HepG2 (cell line): ENCODE data around the gene TLK2. TPM values are rescaled to one million over a fixed set of nuclear protein-coding genes. Genes with fewer than 3 reads are reported as not detected.

Source experiments
- AGO2 ChIP-seq: fragments of 200-400 bp; formaldehyde crosslinking; optimal IDR thresholded peaks from 2 replicates; pipeline ENCODE3; 2017; ENCODE audit warnings: mild to moderate bottlenecking, low read depth, low read length, moderate library complexity
- BRD4 ChIP-seq: sonication (generic); formaldehyde crosslinking; IDR thresholded peaks from 2 replicates; pipeline ENCODE4 v1.4.0; 2020; ENCODE audit warnings: missing genetic modification reagents
- CREB1 ChIP-seq, 2 experiments: fragments of 450-650 bp in 1 of 2; IDR thresholded peaks; 2 replicates each; pipeline ENCODE4 v1.6.1; 2016 to 2017; ENCODE audit warnings: control low read depth in 1 of 2, mild to moderate bottlenecking in 1 of 2, missing compliant biosample characterization in 1 of 2, missing genetic modification characterization in 1 of 2
- FOXA1 ChIP-seq, 2 experiments: fragments of 450-650 bp in 1 of 2; sonication (generic) in 1 of 2; formaldehyde crosslinking in 1 of 2; IDR thresholded peaks; 2 replicates each; pipeline versions ENCODE4 v1.4.0 to v1.6.1; 2016 to 2020; ENCODE audit warnings: missing genetic modification reagents in 1 of 2
- KDM5B ChIP-seq: sonication (generic); formaldehyde crosslinking; IDR thresholded peaks from 2 replicates; pipeline ENCODE4 v1.4.0; 2020; ENCODE audit warnings: missing genetic modification reagents, mild to moderate bottlenecking, borderline replicate concordance
- KLF12 ChIP-seq: sonication (generic); formaldehyde crosslinking; IDR thresholded peaks from 2 replicates; pipeline ENCODE4 v1.4.0; 2020; ENCODE audit warnings: missing genetic modification reagents, borderline replicate concordance
- MEIS2 ChIP-seq: sonication (generic); formaldehyde crosslinking; IDR thresholded peaks from 2 replicates; pipeline ENCODE4 v1.9.0; 2021; ENCODE audit warnings: mild to moderate bottlenecking, missing genetic modification reagents
- MTA1 ChIP-seq: sonication (generic); formaldehyde crosslinking; IDR thresholded peaks from 2 replicates; pipeline ENCODE4 v1.4.0; 2020; ENCODE audit warnings: missing genetic modification reagents, mild to moderate bottlenecking, borderline replicate concordance
- NKX3-1 ChIP-seq: sonication (generic); formaldehyde crosslinking; IDR thresholded peaks from 2 replicates; pipeline ENCODE4 v1.5.0; 2020; ENCODE audit warnings: missing genetic modification reagents
- RARA ChIP-seq: IDR thresholded peaks from 2 replicates; pipeline ENCODE4 v1.6.1; 2016; ENCODE audit warnings: missing genetic modification reagents, missing compliant biosample characterization
- REL ChIP-seq: sonication (generic); formaldehyde crosslinking; conservative IDR thresholded peaks from 2 replicates; pipeline ENCODE4 v1.8.0; 2022; ENCODE audit warnings: mild to moderate bottlenecking, missing genetic modification reagents, moderate library complexity
- RELA ChIP-seq: sonication (generic); formaldehyde crosslinking; IDR thresholded peaks from 2 replicates; pipeline ENCODE4 v1.4.0; 2020; ENCODE audit warnings: missing genetic modification reagents
- RFX5 ChIP-seq: IDR thresholded peaks from 2 replicates; pipeline ENCODE4 v1.6.1; 2011; ENCODE audit warnings: low read depth, low read length, improper control_type of control experiment
- SMAD9 ChIP-seq: sonication (generic); formaldehyde crosslinking; IDR thresholded peaks from 2 replicates; pipeline ENCODE4 v1.5.1; 2020; ENCODE audit warnings: mild to moderate bottlenecking, missing genetic modification reagents
- SNAI1 ChIP-seq: sonication (generic); formaldehyde crosslinking; IDR thresholded peaks from 2 replicates; pipeline ENCODE4 v1.5.0; 2020; ENCODE audit warnings: mild to moderate bottlenecking, missing genetic modification reagents, borderline replicate concordance
- TARDBP ChIP-seq: sonication (generic); formaldehyde crosslinking; IDR thresholded peaks from 2 replicates; pipeline ENCODE4 v1.8.0; 2022; ENCODE audit warnings: mild to moderate bottlenecking, missing genetic modification reagents
- TOPORS ChIP-seq: sonication (generic); formaldehyde crosslinking; IDR thresholded peaks from 2 replicates; pipeline ENCODE4 v1.8.0; 2023; ENCODE audit warnings: mild to moderate bottlenecking, missing genetic modification reagents
- ZBTB7A ChIP-seq: sonication (generic); formaldehyde crosslinking; IDR thresholded peaks from 2 replicates; pipeline ENCODE4 v1.8.0; 2022; ENCODE audit warnings: mild to moderate bottlenecking, missing genetic modification reagents
- ZNF350 ChIP-seq: sonication (generic); formaldehyde crosslinking; IDR thresholded peaks from 2 replicates; pipeline ENCODE4 v1.4.0; 2020; ENCODE audit warnings: mild to moderate bottlenecking, low read depth, missing genetic modification reagents, borderline replicate concordance
- ZNF446 ChIP-seq: sonication (generic); formaldehyde crosslinking; IDR thresholded peaks from 2 replicates; pipeline ENCODE4 v1.5.0; 2020; ENCODE audit warnings: mild to moderate bottlenecking, missing genetic modification reagents
- ZNF468 ChIP-seq: sonication (generic); formaldehyde crosslinking; IDR thresholded peaks from 2 replicates; pipeline ENCODE4 v1.8.0; 2022; ENCODE audit warnings: mild to moderate bottlenecking, moderate library complexity, missing genetic modification reagents
- ZNF775 ChIP-seq: sonication (generic); formaldehyde crosslinking; IDR thresholded peaks from 2 replicates; pipeline ENCODE4 v1.4.0; 2020; ENCODE audit warnings: missing genetic modification reagents, mild to moderate bottlenecking, moderate library complexity, borderline replicate concordance
- polyA plus RNA-seq, 8 experiments: library from polyadenylated mRNA; depleted of rRNA in 3 of 8; stranded (reverse) in 7 of 8; unstranded in 1 of 8; fragments of >200 nt; fragmentation: Illumina TruSeq in 4 of 8; extraction: Trizol in 4 of 8; gene quantifications; 2 replicates each; pipeline versions ENCODE4 v1.2.1 to v1.2.3, GENCODE V29; 2011 to 2016; ENCODE audit warnings: low read depth in 4 of 8, missing spikeins in 1 of 8, mixed read lengths in 1 of 8; ENCODE audit not compliant: insufficient read depth in 1 of 8
- total RNA-seq, 5 experiments: library from RNA; depleted of rRNA; stranded (reverse); fragments of >200 nt; fragmentation: Illumina TruSeq; extraction: Trizol; gene quantifications; 2 replicates each; pipeline ENCODE4 v1.2.3, GENCODE V29; 2016; ENCODE audit warnings: low read depth in 1 of 5
- TF ChIP-seq, protein P1 (sequence below): sonication (generic); formaldehyde crosslinking; IDR thresholded peaks from 2 replicates; pipeline ENCODE4 v1.4.0; 2020; ENCODE audit warnings: mild to moderate bottlenecking, missing genetic modification reagents
- TF ChIP-seq, protein P2 (sequence below): sonication (generic); formaldehyde crosslinking; IDR thresholded peaks from 2 replicates; pipeline ENCODE4 v1.5.0; 2020; ENCODE audit warnings: missing genetic modification reagents
- TF ChIP-seq, protein P3 (sequence below): sonication (generic); formaldehyde crosslinking; IDR thresholded peaks from 2 replicates; pipeline ENCODE4 v1.8.1; 2022; ENCODE audit warnings: mild to moderate bottlenecking, missing genetic modification reagents
- TF ChIP-seq, protein P4 (sequence below): sonication (generic); formaldehyde crosslinking; IDR thresholded peaks from 2 replicates; pipeline ENCODE4 v1.5.1; 2020; ENCODE audit warnings: missing genetic modification reagents, mild to moderate bottlenecking, borderline replicate concordance

Gene TLK2
- total and polyA plus RNA-seq, 2 of the 13 experiments (the other 11 are each of a cell fraction or from before 2014, with no cell fraction given): 58.7 to 60.8 TPM

DNA sequence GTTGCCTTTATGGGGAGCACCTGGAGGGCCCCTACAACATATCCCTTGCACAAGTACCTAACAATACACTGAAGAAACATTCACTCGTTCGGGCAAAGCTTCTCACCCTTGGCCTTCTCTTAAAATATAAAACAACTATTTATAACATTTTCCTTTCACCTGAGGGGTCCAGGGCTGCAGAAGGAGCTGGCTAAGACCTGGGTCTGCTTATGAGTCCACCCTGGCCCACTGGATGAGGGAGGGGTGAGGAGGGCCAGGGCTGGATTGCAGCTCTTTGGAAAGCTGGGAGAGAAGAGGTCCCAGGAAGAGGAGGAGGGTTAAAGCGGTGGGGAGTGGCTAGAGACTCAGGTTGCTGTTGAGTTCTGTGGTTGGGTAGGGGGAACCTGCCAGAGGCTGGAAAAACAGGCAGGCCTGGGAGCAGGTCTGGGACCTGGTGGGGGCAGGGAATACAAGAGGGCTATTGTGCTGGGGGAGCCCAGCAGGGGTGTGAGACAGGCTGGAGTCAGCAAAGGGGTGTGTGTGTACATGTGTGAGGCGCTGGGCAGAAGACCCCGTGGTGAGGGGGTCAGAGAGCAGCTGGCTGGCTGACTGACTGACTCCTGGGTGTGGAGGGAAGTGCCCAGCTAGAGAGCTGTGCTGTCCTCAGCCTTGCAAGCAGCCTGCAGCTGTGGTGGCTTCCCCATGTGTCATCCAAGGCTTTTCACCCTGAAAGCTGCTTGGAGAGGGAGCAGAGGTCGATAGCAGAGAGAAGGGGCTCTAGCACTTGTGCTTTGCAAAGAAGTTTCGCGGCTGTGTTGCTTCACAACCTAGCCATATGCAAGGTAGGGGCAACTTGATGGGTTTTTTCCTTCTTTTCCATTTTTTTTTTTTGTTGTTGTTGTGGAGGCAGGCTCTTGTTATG, 138.6 kb downstream of the TLK2 start (continued):
- TF ChIP-seq, protein P1, sequence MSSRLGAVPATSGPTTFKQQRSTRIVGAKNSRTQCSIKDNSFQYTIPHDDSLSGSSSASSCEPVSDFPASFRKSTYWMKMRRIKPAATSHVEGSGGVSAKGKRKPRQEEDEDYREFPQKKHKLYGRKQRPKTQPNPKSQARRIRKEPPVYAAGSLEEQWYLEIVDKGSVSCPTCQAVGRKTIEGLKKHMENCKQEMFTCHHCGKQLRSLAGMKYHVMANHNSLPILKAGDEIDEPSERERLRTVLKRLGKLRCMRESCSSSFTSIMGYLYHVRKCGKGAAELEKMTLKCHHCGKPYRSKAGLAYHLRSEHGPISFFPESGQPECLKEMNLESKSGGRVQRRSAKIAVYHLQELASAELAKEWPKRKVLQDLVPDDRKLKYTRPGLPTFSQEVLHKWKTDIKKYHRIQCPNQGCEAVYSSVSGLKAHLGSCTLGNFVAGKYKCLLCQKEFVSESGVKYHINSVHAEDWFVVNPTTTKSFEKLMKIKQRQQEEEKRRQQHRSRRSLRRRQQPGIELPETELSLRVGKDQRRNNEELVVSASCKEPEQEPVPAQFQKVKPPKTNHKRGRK (CRISPR knock-in tag): no peak
- TF ChIP-seq RARA (CRISPR knock-in tag) (no peak), AGO2 (peak; percentile 80), SNAI1 (CRISPR knock-in tag) (no peak), TOPORS (CRISPR knock-in tag) (no peak), NKX3-1 (no peak), SMAD9 (no peak), ZNF446 (CRISPR knock-in tag) (no peak), ZNF468 (CRISPR knock-in tag) (no peak), TARDBP (CRISPR knock-in tag) (peak; percentile 96), KLF12 (CRISPR knock-in tag) (no peak), FOXA1 (IDR thresholded peaks at IDR 0.05) (0 out of 2 replicates have a peak, but pooled peaks have one; percentile 3), FOXA1 (CRISPR knock-in tag; IDR thresholded peaks at IDR 0.05) (peak; percentile 61), KDM5B (peak; percentile 48; the same call in 1 of the 2 replicates), BRD4 (CRISPR knock-in tag) (no peak), ZBTB7A (CRISPR knock-in tag) (peak; percentile 98), ZNF775 (CRISPR knock-in tag) (no peak), CREB1 (IDR thresholded peaks at IDR 0.05) (no peak), CREB1 (CRISPR knock-in tag; IDR thresholded peaks at IDR 0.05) (no peak), MTA1 (no peak; the same call in 1 of the 2 replicates), RELA (no peak; the same call in 1 of the 2 replicates), RFX5 (no peak), ZNF350 (CRISPR knock-in tag) (0 out of 2 replicates have a peak, but pooled peaks have one; percentile 41), MEIS2 (CRISPR knock-in tag) (peak; percentile 26; the same call in 1 of the 2 replicates), REL (CRISPR knock-in tag) (no peak)
- TF ChIP-seq, protein P2, sequence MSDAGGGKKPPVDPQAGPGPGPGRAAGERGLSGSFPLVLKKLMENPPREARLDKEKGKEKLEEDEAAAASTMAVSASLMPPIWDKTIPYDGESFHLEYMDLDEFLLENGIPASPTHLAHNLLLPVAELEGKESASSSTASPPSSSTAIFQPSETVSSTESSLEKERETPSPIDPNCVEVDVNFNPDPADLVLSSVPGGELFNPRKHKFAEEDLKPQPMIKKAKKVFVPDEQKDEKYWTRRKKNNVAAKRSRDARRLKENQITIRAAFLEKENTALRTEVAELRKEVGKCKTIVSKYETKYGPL (CRISPR knock-in tag): no peak
- TF ChIP-seq, protein P3, sequence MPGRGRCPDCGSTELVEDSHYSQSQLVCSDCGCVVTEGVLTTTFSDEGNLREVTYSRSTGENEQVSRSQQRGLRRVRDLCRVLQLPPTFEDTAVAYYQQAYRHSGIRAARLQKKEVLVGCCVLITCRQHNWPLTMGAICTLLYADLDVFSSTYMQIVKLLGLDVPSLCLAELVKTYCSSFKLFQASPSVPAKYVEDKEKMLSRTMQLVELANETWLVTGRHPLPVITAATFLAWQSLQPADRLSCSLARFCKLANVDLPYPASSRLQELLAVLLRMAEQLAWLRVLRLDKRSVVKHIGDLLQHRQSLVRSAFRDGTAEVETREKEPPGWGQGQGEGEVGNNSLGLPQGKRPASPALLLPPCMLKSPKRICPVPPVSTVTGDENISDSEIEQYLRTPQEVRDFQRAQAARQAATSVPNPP: no peak
- TF ChIP-seq, protein P4, sequence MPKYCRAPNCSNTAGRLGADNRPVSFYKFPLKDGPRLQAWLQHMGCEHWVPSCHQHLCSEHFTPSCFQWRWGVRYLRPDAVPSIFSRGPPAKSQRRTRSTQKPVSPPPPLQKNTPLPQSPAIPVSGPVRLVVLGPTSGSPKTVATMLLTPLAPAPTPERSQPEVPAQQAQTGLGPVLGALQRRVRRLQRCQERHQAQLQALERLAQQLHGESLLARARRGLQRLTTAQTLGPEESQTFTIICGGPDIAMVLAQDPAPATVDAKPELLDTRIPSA (CRISPR knock-in tag): no peak
